HepG2 (cell line): ENCODE measurements around the gene PCDHGA5. TPM values are rescaled to one million over a fixed set of nuclear protein-coding genes. Genes with fewer than 3 reads are reported as not detected.

Experiments
- ATAC-seq: fragments of 200-7000 bp; cut with Tn5 transposase; 3 replicates; pipeline ENCODE4 v1.9.1; 2020; ENCODE audit warnings: mild to moderate bottlenecking, moderate library complexity
- BruUV-seq: library from RNA; stranded (reverse); fragments of 400-500 nt; replicated peaks from 2 replicates; lab custom pipeline; 2021; lab: Mats Ljungman, UMichigan
- CTCF ChIA-PET: fragments of 300-600 bp; formaldehyde crosslinking; extraction: SDS; loops from one replicate; lab custom pipeline; 2021; ENCODE audit warnings: low total read pairs, inconsistent platforms, low intra/inter-chr PET ratio; lab: Yijun Ruan, JAX
- POLR2A ChIA-PET: fragments of 350-600 bp; sonication (Branson Sonifier 250); formaldehyde crosslinking; loops from one replicate; lab custom pipeline; 2020; ENCODE audit warnings: antibody characterized with exemption, inconsistent platforms; lab: Yijun Ruan, JAX
- DNase-seq: peaks from one replicate; pipeline ENCODE4 v3.0.0-alpha.2; 2015; ENCODE audit warnings: low spot score
- FAIRE-seq: peaks from 3 replicates; lab custom pipeline; 2011; peaks lifted over from hg19 to GRCh38; lab: Jason Lieb, UNC
- H2AFZ ChIP-seq: one replicate; pipeline ENCODE4 v1.6.1; 2011; ENCODE audit warnings: low read length, inconsistent platforms
- H3K27ac ChIP-seq: fragments of 300-600 bp; 3 replicates; pipeline ENCODE4 v1.8.0; 2011; ENCODE audit warnings: mixed run types, mild to moderate bottlenecking, mixed read lengths, low read length, inconsistent platforms; ENCODE audit not compliant: insufficient read depth; ENCODE audit errors: extremely low read length
- H3K27me3 ChIP-seq, 2 experiments: fragments of 200-600 bp in 1 of 2; 2 replicates in 1 of 2; 3 replicates in 1 of 2; pipeline versions ENCODE4 v1.6.0 to v1.8.0; 2011; ENCODE audit warnings: low read length in 2 of 2, mild to moderate bottlenecking in 2 of 2, moderate library complexity in 2 of 2, inconsistent platforms in 1 of 2; ENCODE audit not compliant: insufficient read depth in 2 of 2, control insufficient read depth in 1 of 2
- H3K36me3 ChIP-seq, 2 experiments: fragments of 200-600 bp in 1 of 2; replicated peaks in 1 of 2; 2 replicates in 1 of 2; 3 replicates in 1 of 2; pipeline versions ENCODE4 v1.5.1 to v1.8.0; 2011; ENCODE audit warnings: low read length in 2 of 2, inconsistent platforms in 1 of 2; ENCODE audit not compliant: insufficient read depth in 2 of 2, control insufficient read depth in 1 of 2
- H3K4me1 ChIP-seq: 2 replicates; pipeline ENCODE4 v1.5.1; 2012; ENCODE audit warnings: low read length, inconsistent platforms; ENCODE audit not compliant: insufficient read depth
- H3K4me2 ChIP-seq: 2 replicates; pipeline ENCODE4 v1.6.0; 2011; ENCODE audit warnings: low read depth, low read length, inconsistent platforms
- H3K4me3 ChIP-seq, 3 experiments: fragments of 200-600 bp in 1 of 3; sonication (generic), shearing (Covaris generic) in 1 of 3; replicated peaks in 1 of 3; 2 replicates each; pipeline ENCODE4 v1.5.1; 2011 to 2016; ENCODE audit warnings: low read length in 3 of 3, inconsistent platforms in 2 of 3, low read depth in 2 of 3, mild to moderate bottlenecking in 2 of 3, control low read depth in 1 of 3, mixed read lengths in 1 of 3; ENCODE audit not compliant: insufficient read depth in 1 of 3
- H3K79me2 ChIP-seq: one replicate; pipeline ENCODE4 v1.6.1; 2011; ENCODE audit warnings: low read length, inconsistent platforms; ENCODE audit not compliant: insufficient read depth
- H3K9ac ChIP-seq: 2 replicates; pipeline ENCODE4 v1.6.0; 2011; ENCODE audit warnings: mild to moderate bottlenecking, low read depth, low read length, inconsistent platforms; ENCODE audit not compliant: insufficient read depth
- H3K9me3 ChIP-seq: 2 replicates; pipeline ENCODE4 v1.5.1; 2012; ENCODE audit warnings: mild to moderate bottlenecking, low read length
- H4K20me1 ChIP-seq: 2 replicates; pipeline ENCODE4 v1.6.0; 2011; ENCODE audit warnings: inconsistent platforms, mild to moderate bottlenecking, low read length, moderate library complexity; ENCODE audit not compliant: insufficient read depth
- ATF7 ChIP-seq, 2 experiments: fragments of 450-650 bp in 1 of 2; sonication (generic) in 1 of 2; formaldehyde crosslinking in 1 of 2; IDR thresholded peaks; 2 replicates each; pipeline versions ENCODE4 v1.4.0 to v1.6.1; 2016 to 2020; ENCODE audit warnings: antibody characterized with exemption in 1 of 2, mild to moderate bottlenecking in 1 of 2, missing genetic modification reagents in 1 of 2
- GTF3A ChIP-seq: sonication (generic); formaldehyde crosslinking; conservative IDR thresholded peaks from 2 replicates; pipeline ENCODE4 v1.4.0; 2020; ENCODE audit warnings: mild to moderate bottlenecking, missing genetic modification reagents
- KLF15 ChIP-seq: sonication (generic); formaldehyde crosslinking; IDR thresholded peaks from 2 replicates; pipeline ENCODE4 v1.8.1; 2023; ENCODE audit warnings: borderline replicate concordance, mild to moderate bottlenecking, inconsistent platforms, missing genetic modification reagents, mixed read lengths
- KMT2A ChIP-seq: sonication (generic); formaldehyde crosslinking; IDR thresholded peaks from 2 replicates; pipeline ENCODE4 v1.4.0; 2020; ENCODE audit warnings: missing genetic modification reagents
- MAFK ChIP-seq, 2 experiments: IDR thresholded peaks in 1 of 2; conservative IDR thresholded peaks in 1 of 2; 2 replicates each; pipeline ENCODE4 v1.6.1; 2011; ENCODE audit warnings: improper control_type of control experiment in 2 of 2, low read length in 2 of 2
- PAX8 ChIP-seq: sonication (generic); formaldehyde crosslinking; IDR thresholded peaks from 2 replicates; pipeline ENCODE4 v1.8.0; 2022; ENCODE audit warnings: mild to moderate bottlenecking, missing genetic modification reagents, borderline replicate concordance
- PCBP1 ChIP-seq: fragments of 200-400 bp; formaldehyde crosslinking; IDR thresholded peaks from 2 replicates; pipeline ENCODE4 v1.6.1; 2017; ENCODE audit warnings: mild to moderate bottlenecking, low read depth, low read length, borderline replicate concordance
- POGZ ChIP-seq: sonication (generic); formaldehyde crosslinking; IDR thresholded peaks from 2 replicates; pipeline ENCODE4 v1.4.0; 2020; ENCODE audit warnings: mild to moderate bottlenecking, missing genetic modification reagents
- RARA ChIP-seq: IDR thresholded peaks from 2 replicates; pipeline ENCODE4 v1.6.1; 2016; ENCODE audit warnings: missing genetic modification reagents, missing compliant biosample characterization
- RCOR2 ChIP-seq: IDR thresholded peaks from 2 replicates; pipeline ENCODE4 v1.6.1; 2016; ENCODE audit warnings: missing biosample characterization, missing genetic modification reagents
- REPIN1 ChIP-seq: sonication (generic); formaldehyde crosslinking; IDR thresholded peaks from 2 replicates; pipeline ENCODE4 v1.8.0; 2022; ENCODE audit warnings: missing genetic modification reagents, low read depth, mild to moderate bottlenecking, borderline replicate concordance
- ZBTB7A ChIP-seq: sonication (generic); formaldehyde crosslinking; IDR thresholded peaks from 2 replicates; pipeline ENCODE4 v1.8.0; 2022; ENCODE audit warnings: mild to moderate bottlenecking, missing genetic modification reagents
- ZNF207 ChIP-seq: fragments of 450-650 bp; IDR thresholded peaks from 2 replicates; pipeline ENCODE4 v1.6.1; 2016; ENCODE audit warnings: antibody characterized with exemption, borderline replicate concordance
- ZNF564 ChIP-seq: sonication (generic); formaldehyde crosslinking; IDR thresholded peaks from 2 replicates; pipeline ENCODE4 v1.8.1; 2023; ENCODE audit warnings: mild to moderate bottlenecking, missing genetic modification reagents
- ZNF761 ChIP-seq: sonication (generic); formaldehyde crosslinking; conservative IDR thresholded peaks from 2 replicates; pipeline ENCODE4 v1.4.0; 2020; ENCODE audit warnings: mild to moderate bottlenecking, missing genetic modification reagents
- ZNF782 ChIP-seq: sonication (generic); formaldehyde crosslinking; IDR thresholded peaks from 2 replicates; pipeline ENCODE4 v1.4.0; 2020; ENCODE audit warnings: missing genetic modification reagents, mild to moderate bottlenecking, borderline replicate concordance
- WGBS: methylation state at CpG from one replicate; pipeline ENCODE4 v1.1.6; 2017; ENCODE audit warnings: low lambda C conversion rate; 5-methylcytosine and 5-hydroxymethylcytosine counted together
- in situ Hi-C: cut with HindIII; loops from 2 replicates; pipeline ENCODE4 v1.10.0; 2017; ENCODE audit warnings: low pct_unique_long_range_greater_than_20kb; ENCODE audit not compliant: extremely low pct_ligation_motif_present
- intact Hi-C: fragments of 100-400 bp; cut with micrococcal nuclease; formaldehyde crosslinking; loops from one replicate; pipeline ENCODE4 v1.10.0; 2022; ENCODE audit not compliant: unreplicated experiment
- polyA plus RNA-seq, 8 experiments: library from polyadenylated mRNA; depleted of rRNA in 3 of 8; stranded (reverse) in 7 of 8; unstranded in 1 of 8; fragments of >200 nt; fragmentation: Illumina TruSeq in 4 of 8; extraction: Trizol in 4 of 8; gene quantifications; 2 replicates each; pipeline versions ENCODE4 v1.2.1 to v1.2.3, GENCODE V29; 2011 to 2016; ENCODE audit warnings: low read depth in 4 of 8, missing spikeins in 1 of 8, mixed read lengths in 1 of 8; ENCODE audit not compliant: insufficient read depth in 1 of 8
- total RNA-seq, 5 experiments: library from RNA; depleted of rRNA; stranded (reverse); fragments of >200 nt; fragmentation: Illumina TruSeq; extraction: Trizol; gene quantifications; 2 replicates each; pipeline ENCODE4 v1.2.3, GENCODE V29; 2016; ENCODE audit warnings: low read depth in 1 of 5
- TF ChIP-seq, protein P1 (sequence below): sonication (generic); formaldehyde crosslinking; IDR thresholded peaks from 2 replicates; pipeline ENCODE4 v1.4.0; 2020; ENCODE audit warnings: mild to moderate bottlenecking, missing genetic modification reagents
- TF ChIP-seq, protein P2 (sequence below): sonication (generic); formaldehyde crosslinking; conservative IDR thresholded peaks from 2 replicates; pipeline ENCODE4 v1.4.0; 2020; ENCODE audit warnings: missing genetic modification reagents
- TF ChIP-seq, protein P3 (sequence below): sonication (generic); formaldehyde crosslinking; conservative IDR thresholded peaks from 2 replicates; pipeline ENCODE4 v1.8.1; 2023; ENCODE audit warnings: missing genetic modification reagents

Gene PCDHGA5
- total and polyA plus RNA-seq, 2 of the 13 experiments (the other 11 are each of a cell fraction or from before 2014, with no cell fraction given) = 0.27 to 0.32 TPM

DNA sequence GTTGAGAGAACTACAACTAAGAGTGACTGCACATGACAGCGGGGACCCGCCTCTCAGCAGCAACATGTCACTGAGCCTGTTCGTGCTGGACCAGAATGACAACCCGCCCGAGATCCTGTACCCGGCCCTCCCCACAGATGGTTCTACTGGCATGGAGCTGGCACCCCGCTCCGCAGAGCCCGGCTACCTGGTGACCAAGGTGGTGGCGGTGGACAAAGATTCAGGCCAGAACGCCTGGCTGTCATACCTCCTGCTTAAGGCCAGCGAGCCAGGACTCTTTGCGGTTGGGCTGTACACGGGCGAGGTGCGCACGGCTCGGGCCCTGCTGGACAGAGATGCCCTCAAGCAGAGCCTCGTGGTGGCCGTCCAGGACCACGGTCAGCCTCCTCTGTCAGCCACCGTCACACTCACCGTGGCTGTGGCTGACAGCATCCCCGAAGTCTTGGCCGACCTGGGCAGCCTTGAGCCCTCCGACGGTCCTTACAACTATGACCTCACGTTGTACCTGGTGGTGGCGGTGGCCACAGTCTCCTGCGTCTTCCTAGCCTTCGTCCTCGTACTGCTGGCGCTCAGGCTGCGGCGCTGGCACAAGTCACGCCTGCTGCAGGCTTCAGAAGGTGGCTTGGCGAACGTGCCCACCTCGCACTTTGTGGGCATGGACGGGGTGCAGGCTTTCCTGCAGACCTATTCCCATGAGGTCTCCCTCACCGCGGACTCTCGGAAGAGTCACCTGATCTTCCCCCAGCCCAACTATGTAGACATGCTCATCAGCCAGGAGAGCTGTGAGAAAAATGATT lies 20.7 kb downstream of the PCDHGA5 start:
- Histone ChIP-seq H3K79me2 (no peaks in the 10 kb centered on the region), H3K4me3 (no peak overlapping the region), H3K4me1 (peaks cover 5% of the 10 kb centered on the region; the same call in 1 of the 2 replicates), H2AFZ (no peak overlapping the region), H3K27ac (no peak overlapping the region), H3K27me3 (no peaks in the 10 kb centered on the region), H3K4me2 (no peak overlapping the region), H4K20me1 (no peaks in the 10 kb centered on the region), H3K36me3 (no peaks in the 10 kb centered on the region), H3K9ac (no peak overlapping the region), H3K9me3 (peaks cover 10% of the 10 kb centered on the region; the same call in 1 of the 2 replicates)
- 56% methylated on average over 7 of the region's 43 CpGs for WGBS
- BruUV-seq = no TSS peak
- ChIA-PET POLR2A (no interaction called here), CTCF (no interaction called here)
- in situ Hi-C loops = no loop called here
- ATAC-seq (no peak), DNase-seq (no peak), FAIRE-seq (no peak)
- intact Hi-C loops = no loop called here
- no peak for TF ChIP-seq KLF15 (CRISPR knock-in tag)
- TF ChIP-seq, protein P1, sequence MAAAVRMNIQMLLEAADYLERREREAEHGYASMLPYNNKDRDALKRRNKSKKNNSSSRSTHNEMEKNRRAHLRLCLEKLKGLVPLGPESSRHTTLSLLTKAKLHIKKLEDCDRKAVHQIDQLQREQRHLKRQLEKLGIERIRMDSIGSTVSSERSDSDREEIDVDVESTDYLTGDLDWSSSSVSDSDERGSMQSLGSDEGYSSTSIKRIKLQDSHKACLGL (CRISPR knock-in tag) = no peak
- TF ChIP-seq KMT2A (CRISPR knock-in tag) = no peak
- no peak for TF ChIP-seq POGZ (CRISPR knock-in tag)
- no peak for TF ChIP-seq ZBTB7A (CRISPR knock-in tag)
- TF ChIP-seq, protein P2, sequence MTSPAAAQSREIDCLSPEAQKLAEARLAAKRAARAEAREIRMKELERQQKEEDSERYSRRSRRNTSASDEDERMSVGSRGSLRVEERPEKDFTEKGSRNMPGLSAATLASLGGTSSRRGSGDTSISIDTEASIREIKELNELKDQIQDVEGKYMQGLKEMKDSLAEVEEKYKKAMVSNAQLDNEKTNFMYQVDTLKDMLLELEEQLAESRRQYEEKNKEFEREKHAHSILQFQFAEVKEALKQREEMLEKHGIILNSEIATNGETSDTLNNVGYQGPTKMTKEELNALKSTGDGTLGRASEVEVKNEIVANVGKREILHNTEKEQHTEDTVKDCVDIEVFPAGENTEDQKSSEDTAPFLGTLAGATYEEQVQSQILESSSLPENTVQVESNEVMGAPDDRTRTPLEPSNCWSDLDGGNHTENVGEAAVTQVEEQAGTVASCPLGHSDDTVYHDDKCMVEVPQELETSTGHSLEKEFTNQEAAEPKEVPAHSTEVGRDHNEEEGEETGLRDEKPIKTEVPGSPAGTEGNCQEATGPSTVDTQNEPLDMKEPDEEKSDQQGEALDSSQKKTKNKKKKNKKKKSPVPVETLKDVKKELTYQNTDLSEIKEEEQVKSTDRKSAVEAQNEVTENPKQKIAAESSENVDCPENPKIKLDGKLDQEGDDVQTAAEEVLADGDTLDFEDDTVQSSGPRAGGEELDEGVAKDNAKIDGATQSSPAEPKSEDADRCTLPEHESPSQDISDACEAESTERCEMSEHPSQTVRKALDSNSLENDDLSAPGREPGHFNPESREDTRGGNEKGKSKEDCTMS = no peak
- no peak for TF ChIP-seq ATF7 (IDR thresholded peaks at IDR 0.05)
- no peak for TF ChIP-seq ATF7 (CRISPR knock-in tag; IDR thresholded peaks at IDR 0.05)
- no peak for TF ChIP-seq ZNF761 (CRISPR knock-in tag)
- TF ChIP-seq MAFK (conservative IDR thresholded peaks at IDR 0.05 in 1 of 2, IDR thresholded peaks at IDR 0.05 in 1 of 2; ENCODE audit: low read length in 2 of 2) = no peak
- TF ChIP-seq PCBP1 = no peak
- TF ChIP-seq ZNF207 = no peak
- no peak for TF ChIP-seq RCOR2 (CRISPR knock-in tag)
- TF ChIP-seq ZNF782 (CRISPR knock-in tag) = no peak
- TF ChIP-seq RARA = no peak
- TF ChIP-seq, protein P3, sequence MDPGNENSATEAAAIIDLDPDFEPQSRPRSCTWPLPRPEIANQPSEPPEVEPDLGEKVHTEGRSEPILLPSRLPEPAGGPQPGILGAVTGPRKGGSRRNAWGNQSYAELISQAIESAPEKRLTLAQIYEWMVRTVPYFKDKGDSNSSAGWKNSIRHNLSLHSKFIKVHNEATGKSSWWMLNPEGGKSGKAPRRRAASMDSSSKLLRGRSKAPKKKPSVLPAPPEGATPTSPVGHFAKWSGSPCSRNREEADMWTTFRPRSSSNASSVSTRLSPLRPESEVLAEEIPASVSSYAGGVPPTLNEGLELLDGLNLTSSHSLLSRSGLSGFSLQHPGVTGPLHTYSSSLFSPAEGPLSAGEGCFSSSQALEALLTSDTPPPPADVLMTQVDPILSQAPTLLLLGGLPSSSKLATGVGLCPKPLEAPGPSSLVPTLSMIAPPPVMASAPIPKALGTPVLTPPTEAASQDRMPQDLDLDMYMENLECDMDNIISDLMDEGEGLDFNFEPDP (CRISPR knock-in tag) = no peak
- no peak for TF ChIP-seq ZNF564 (CRISPR knock-in tag)
- TF ChIP-seq GTF3A (CRISPR knock-in tag) = no peak
- no peak for TF ChIP-seq REPIN1 (CRISPR knock-in tag)
- no peak for TF ChIP-seq PAX8 (CRISPR knock-in tag)
